GM12874 (cell line): ENCODE data around the gene KCNJ3.

Source experiments
- TF ChIP-seq, protein P1 (sequence below): IDR thresholded peaks from 2 replicates; pipeline ENCODE4 v1.5.1; 2011; ENCODE audit warnings: low read depth, mild to moderate bottlenecking, control low read depth, low read length, moderate library complexity; ENCODE audit not compliant: insufficient read depth

KCNJ3 gene

DNA sequence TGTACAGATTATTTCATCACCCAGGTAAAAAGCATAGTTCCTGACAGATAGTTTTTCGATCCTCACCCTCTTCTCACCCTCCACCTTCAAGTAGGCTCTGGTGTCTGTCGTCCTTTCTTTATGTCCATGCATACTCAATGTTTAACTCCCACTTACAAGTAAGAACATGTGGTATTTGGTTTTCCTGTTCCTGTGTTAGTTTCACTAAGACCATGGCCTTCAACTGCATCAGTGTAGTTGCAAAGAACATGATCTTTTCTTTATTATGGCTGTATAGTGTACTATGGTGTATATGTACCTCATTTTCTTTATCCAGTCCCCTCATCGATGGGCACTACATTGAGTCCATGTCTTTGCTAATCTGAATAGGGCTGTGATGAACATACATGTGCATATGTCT, 184.2 kb downstream of the KCNJ3 start:
- TF ChIP-seq, protein P1, sequence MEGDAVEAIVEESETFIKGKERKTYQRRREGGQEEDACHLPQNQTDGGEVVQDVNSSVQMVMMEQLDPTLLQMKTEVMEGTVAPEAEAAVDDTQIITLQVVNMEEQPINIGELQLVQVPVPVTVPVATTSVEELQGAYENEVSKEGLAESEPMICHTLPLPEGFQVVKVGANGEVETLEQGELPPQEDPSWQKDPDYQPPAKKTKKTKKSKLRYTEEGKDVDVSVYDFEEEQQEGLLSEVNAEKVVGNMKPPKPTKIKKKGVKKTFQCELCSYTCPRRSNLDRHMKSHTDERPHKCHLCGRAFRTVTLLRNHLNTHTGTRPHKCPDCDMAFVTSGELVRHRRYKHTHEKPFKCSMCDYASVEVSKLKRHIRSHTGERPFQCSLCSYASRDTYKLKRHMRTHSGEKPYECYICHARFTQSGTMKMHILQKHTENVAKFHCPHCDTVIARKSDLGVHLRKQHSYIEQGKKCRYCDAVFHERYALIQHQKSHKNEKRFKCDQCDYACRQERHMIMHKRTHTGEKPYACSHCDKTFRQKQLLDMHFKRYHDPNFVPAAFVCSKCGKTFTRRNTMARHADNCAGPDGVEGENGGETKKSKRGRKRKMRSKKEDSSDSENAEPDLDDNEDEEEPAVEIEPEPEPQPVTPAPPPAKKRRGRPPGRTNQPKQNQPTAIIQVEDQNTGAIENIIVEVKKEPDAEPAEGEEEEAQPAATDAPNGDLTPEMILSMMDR: no peak

DNA sequence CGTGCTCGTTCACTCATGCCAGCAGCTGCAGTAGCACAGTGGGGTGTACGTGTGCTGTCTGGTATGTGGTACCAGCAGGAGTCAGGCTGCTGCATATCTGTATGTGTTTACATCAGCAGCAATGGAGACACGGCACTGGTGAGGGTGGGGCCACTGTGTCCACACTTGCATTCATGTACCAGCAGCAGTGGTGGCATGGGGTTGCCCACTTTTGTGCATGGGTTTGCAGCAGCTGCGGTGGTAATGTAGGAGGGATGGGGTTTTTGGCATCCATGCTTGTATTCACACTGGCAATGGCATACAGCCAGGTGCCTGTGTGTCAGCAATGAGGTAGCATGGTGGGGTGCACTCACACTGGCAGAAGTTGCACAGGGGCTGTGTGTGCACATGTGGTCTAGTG, 187.8 kb downstream of the KCNJ3 start:
- TF ChIP-seq, protein P1: no peak

DNA sequence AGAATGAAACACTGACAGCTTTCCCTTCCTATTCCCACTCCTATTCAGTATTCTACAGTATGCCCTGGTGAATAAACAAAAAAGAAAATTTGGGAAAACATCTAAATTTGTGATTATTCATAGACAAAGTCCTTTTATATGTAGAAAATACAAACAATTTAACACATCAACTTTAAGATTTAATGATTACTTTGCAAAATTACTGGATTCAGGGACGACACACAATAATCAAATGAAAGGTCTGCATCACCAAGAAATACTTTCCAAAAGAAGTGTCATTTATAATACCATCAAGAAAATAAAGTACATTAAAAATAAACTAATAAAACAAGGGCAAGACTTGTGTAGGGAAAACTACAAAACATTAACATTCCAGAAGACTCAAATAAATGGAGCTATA, 199.8 kb downstream of the KCNJ3 start:
- TF ChIP-seq, protein P1: no peak

DNA sequence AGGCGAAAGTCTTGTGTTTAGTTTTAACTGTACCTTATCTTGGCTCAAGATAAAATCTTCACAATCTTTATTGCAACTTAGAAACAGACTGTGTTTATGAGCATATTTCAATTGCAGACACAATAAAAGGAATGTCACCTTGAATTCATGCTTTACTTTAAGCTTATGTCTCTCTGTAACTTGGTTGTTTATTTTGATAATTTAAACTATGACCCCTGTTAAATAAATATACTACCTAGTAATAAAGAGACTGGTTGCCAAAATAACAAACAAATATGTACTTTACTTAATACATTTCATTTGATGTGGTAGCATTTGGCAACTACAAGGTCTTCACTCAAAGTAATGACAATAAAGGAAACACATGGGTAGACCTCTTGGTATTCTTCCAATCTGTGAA, 202.6 kb downstream of the KCNJ3 start:
- TF ChIP-seq, protein P1: no peak
